ENCODE data around the gene ATAD3B. TPM values are rescaled to one million over a fixed set of nuclear protein-coding genes. Genes with fewer than 3 reads are reported as not detected.
"Not testable (repeated sequence)": the region's sequence is repeated elsewhere in the genome, so short reads cannot be mapped to it uniquely, and the experiment has no call there.

The ATAD3B gene
- total RNA-seq, 1 donor from 2014 or later: 8.3 TPM

DNA sequence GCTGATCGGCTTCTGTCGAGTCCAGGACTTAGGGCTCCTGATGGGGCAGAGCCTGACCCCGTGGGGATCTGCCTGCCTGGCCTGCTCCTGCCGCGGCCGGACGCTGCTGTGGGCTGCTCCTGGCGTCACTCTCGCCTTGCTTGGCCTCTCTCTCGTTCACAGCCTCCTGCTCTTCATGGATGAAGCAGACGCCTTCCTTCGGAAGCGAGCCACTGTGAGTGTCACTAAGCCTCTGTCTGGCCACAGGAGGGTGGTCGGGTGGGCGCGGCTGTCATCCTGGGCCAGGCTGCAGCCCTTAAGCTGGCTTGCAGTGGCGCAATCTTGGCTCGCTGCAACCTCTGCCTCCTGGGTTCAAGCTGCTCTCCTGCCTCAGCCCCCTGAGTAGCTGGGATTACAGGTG lies 16.1 kb downstream of the ATAD3B start:
- no peak for DNase-seq
- Histone ChIP-seq H3K36me3 (peaks cover 93% of the 10 kb centered on the region), H3K4me1 (no peaks in the 10 kb centered on the region), H3K9me3 (replicated peaks) (peaks cover 7% of the 10 kb centered on the region), H3K4me3 (no peak overlapping the region), H3K27ac (replicated peaks) (no peak overlapping the region), H3K27me3 (ENCODE audit: low read depth) (no peaks in the 10 kb centered on the region)
- intact Hi-C loops (cut with micrococcal nuclease): no loop called here
- no peak for TF ChIP-seq CTCF (IDR thresholded peaks at IDR 0.05; ENCODE audit: borderline replicate concordance)

- intact Hi-C loops (cut with micrococcal nuclease): no loop called here
- Histone ChIP-seq H3K27me3 (ENCODE audit: low read depth) (no peaks in the 10 kb centered on the region), H3K9me3 (replicated peaks) (peaks cover 19% of the 10 kb centered on the region), H3K27ac (replicated peaks) (no peak overlapping the region), H3K36me3 (peaks cover 93% of the 10 kb centered on the region), H3K4me1 (no peaks in the 10 kb centered on the region), H3K4me3 (no peak overlapping the region)
- no peak for TF ChIP-seq CTCF (IDR thresholded peaks at IDR 0.05; ENCODE audit: borderline replicate concordance)
- no peak for DNase-seq
Measured at GRCh38 chr1:1489231-1489630, 17.7 kb downstream of the ATAD3B start.

- Histone ChIP-seq H3K9me3 (replicated peaks) (peaks cover 19% of the 10 kb centered on the region), H3K4me1 (no peaks in the 10 kb centered on the region), H3K36me3 (peaks cover 91% of the 10 kb centered on the region), H3K27me3 (ENCODE audit: low read depth) (no peaks in the 10 kb centered on the region), H3K27ac (replicated peaks) (no peak overlapping the region), H3K4me3 (no peak overlapping the region)
- intact Hi-C loops (cut with micrococcal nuclease): no loop called here
- no peak for DNase-seq
- no peak for TF ChIP-seq CTCF (IDR thresholded peaks at IDR 0.05; ENCODE audit: borderline replicate concordance)
Measured at GRCh38 chr1:1489861-1490260, 18.3 kb downstream of the ATAD3B start.

- no peak overlapping the region for H3K4me3 ChIP-seq
- no peak overlapping the region for H3K27ac ChIP-seq (replicated peaks)
- H3K9me3 ChIP-seq (replicated peaks): peaks cover 19% of the 10 kb centered on the region
- DNase-seq: no peak
- intact Hi-C loops (cut with micrococcal nuclease): no loop called here
- peaks cover 89% of the 10 kb centered on the region for H3K36me3 ChIP-seq
- H3K4me1 ChIP-seq: no peaks in the 10 kb centered on the region
- H3K27me3 ChIP-seq (ENCODE audit: low read depth): no peaks in the 10 kb centered on the region
- no peak for TF ChIP-seq CTCF (IDR thresholded peaks at IDR 0.05; ENCODE audit: borderline replicate concordance)
Measured at GRCh38 chr1:1490633-1491230, 19.2 kb downstream of the ATAD3B start.

- intact Hi-C loops (cut with micrococcal nuclease): no loop called here
- Histone ChIP-seq H3K36me3 (peaks cover 88% of the 10 kb centered on the region), H3K9me3 (replicated peaks) (peaks cover 19% of the 10 kb centered on the region), H3K27me3 (ENCODE audit: low read depth) (no peaks in the 10 kb centered on the region), H3K27ac (replicated peaks) (no peak overlapping the region), H3K4me3 (no peak overlapping the region), H3K4me1 (no peaks in the 10 kb centered on the region)
- no peak for DNase-seq
- no peak for TF ChIP-seq CTCF (IDR thresholded peaks at IDR 0.05; ENCODE audit: borderline replicate concordance)
Measured at GRCh38 chr1:1491601-1492000, 20.0 kb downstream of the ATAD3B start.

GRCh38 chr1:1494311-1494710 lies 22.7 kb downstream of the ATAD3B start:
- H3K4me3 ChIP-seq; intact Hi-C loops (cut with micrococcal nuclease); DNase-seq; H3K4me1 ChIP-seq; H3K27ac ChIP-seq (replicated peaks); H3K27me3 ChIP-seq (ENCODE audit: low read depth): not testable (repeated sequence)
- H3K36me3 ChIP-seq: peaks cover 63% of the 10 kb centered on the region
- peaks cover 19% of the 10 kb centered on the region for H3K9me3 ChIP-seq (replicated peaks)

DNA sequence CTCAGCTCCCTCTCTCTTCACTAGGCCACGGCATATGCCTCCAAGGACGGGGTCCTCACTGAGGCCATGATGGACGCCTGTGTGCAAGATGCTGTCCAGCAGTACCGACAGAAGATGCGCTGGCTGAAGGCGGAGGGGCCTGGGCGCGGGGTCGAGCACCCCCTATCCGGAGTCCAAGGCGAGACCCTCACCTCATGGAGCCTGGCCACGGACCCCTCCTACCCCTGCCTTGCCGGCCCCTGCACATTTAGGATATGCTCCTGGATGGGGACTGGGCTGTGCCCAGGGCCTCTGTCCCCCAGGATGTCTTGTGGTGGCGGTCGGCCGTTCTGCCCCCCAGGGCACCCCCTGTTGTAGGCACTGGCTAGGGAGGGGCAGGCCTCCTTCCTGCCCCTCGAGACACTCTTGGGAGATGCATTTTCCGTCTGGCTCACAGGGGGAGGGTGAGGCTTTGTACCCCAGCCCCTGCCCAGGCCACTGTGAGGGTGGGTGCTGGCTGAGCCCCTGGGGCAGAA lies 24.0 kb downstream of the ATAD3B start:
- H3K4me3 ChIP-seq; H3K4me1 ChIP-seq; H3K27ac ChIP-seq (replicated peaks); intact Hi-C loops (cut with micrococcal nuclease); H3K27me3 ChIP-seq (ENCODE audit: low read depth); DNase-seq: not testable (repeated sequence)
- Histone ChIP-seq H3K36me3 (peaks cover 51% of the 10 kb centered on the region), H3K9me3 (replicated peaks) (peaks cover 19% of the 10 kb centered on the region)
